Rectal smooth muscle tissue (tissue), 1 donor: ENCODE results near the gene IL4R.
A peak's percentile ranks its signal among the peaks of the same experiment; 100 is the strongest.
"Not testable (repeated sequence)": the region's sequence is repeated elsewhere in the genome, so short reads cannot be mapped to it uniquely, and the experiment has no call there.

Source experiments
- H3K27ac ChIP-seq: one replicate; pipeline ENCODE4 v1.7.0; 2013; ENCODE audit warnings: low read depth, low read length, inconsistent platforms
- H3K27me3 ChIP-seq: one replicate; pipeline ENCODE4 v1.7.0; 2013; ENCODE audit warnings: low read length; ENCODE audit not compliant: control insufficient read depth, insufficient read depth
- H3K36me3 ChIP-seq: one replicate; pipeline ENCODE4 v1.7.0; 2013; ENCODE audit warnings: low read length; ENCODE audit not compliant: control insufficient read depth, insufficient read depth
- H3K4me1 ChIP-seq: one replicate; pipeline ENCODE4 v1.7.0; 2013; ENCODE audit warnings: low read length; ENCODE audit not compliant: control insufficient read depth, insufficient read depth
- H3K4me3 ChIP-seq: one replicate; pipeline ENCODE4 v1.7.0; 2013; ENCODE audit warnings: low read length
- H3K9ac ChIP-seq: one replicate; pipeline ENCODE4 v1.7.0; 2013; ENCODE audit warnings: low read length

IL4R gene

GRCh38 chr16:27329376-27330079 lies 15.8 kb downstream of the IL4R start:
- not testable (repeated sequence) for H3K9ac ChIP-seq, H3K27me3 ChIP-seq, H3K4me3 ChIP-seq
- peak overlapping the region; percentile 99 for H3K27ac ChIP-seq
- peaks cover 12% of the 10 kb centered on the region for H3K36me3 ChIP-seq
- peaks cover 37% of the 10 kb centered on the region for H3K4me1 ChIP-seq

- peaks cover 36% of the 10 kb centered on the region for H3K4me1 ChIP-seq
Measured at GRCh38 chr16:27330542-27330941, 16.8 kb downstream of the IL4R start.

GRCh38 chr16:27332105-27332504 lies 18.3 kb downstream of the IL4R start:
- peak overlapping the region; percentile 99 for H3K27ac ChIP-seq
- H3K36me3 ChIP-seq = peaks cover 13% of the 10 kb centered on the region

More at GRCh38 chr16:27330542-27330941, 16.8 kb downstream of the IL4R start:
- Histone ChIP-seq H3K9ac (no peak overlapping the region), H3K4me3 (peak overlapping the region; percentile 21), H3K27ac (peak overlapping the region; percentile 99), H3K27me3 (no peaks in the 10 kb centered on the region), H3K36me3 (peaks cover 13% of the 10 kb centered on the region)

GRCh38 chr16:27333104-27333503 lies 19.3 kb downstream of the IL4R start:
- Histone ChIP-seq H3K36me3 (peaks cover 13% of the 10 kb centered on the region), H3K4me1 (peaks cover 31% of the 10 kb centered on the region), H3K27me3 (no peaks in the 10 kb centered on the region), H3K27ac (peak overlapping the region; percentile 99), H3K4me3 (peak overlapping the region; percentile 71), H3K9ac (peak overlapping the region; percentile 64)

More at GRCh38 chr16:27332105-27332504, 18.3 kb downstream of the IL4R start:
- peaks cover 37% of the 10 kb centered on the region for H3K4me1 ChIP-seq
- no peak overlapping the region for H3K9ac ChIP-seq
- H3K27me3 ChIP-seq = no peaks in the 10 kb centered on the region
- no peak overlapping the region for H3K4me3 ChIP-seq

DNA sequence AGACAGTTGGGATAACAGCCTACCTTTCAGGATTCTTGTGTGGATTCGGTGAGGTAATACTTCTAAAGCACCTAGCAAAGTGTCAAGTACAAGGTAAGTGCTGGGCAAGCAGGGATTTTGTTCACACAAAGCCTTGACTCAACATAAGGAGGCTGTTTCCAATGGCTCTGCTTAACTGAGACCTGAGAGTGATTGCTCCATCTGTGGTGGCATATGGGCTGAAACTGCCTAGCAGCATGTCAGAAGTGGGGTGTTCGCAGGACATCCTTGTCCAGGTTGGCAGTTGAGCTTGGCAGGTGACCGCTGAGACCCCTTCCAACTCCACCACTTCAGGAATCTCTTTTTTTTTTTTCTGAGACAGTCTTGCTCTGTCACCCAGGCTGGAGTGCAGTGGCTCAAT lies 19.8 kb downstream of the IL4R start:
- Histone ChIP-seq H3K36me3 (peaks cover 13% of the 10 kb centered on the region), H3K4me3 (peak overlapping the region; percentile 71), H3K27ac (peak overlapping the region; percentile 99), H3K9ac (peak overlapping the region; percentile 64), H3K27me3 (no peaks in the 10 kb centered on the region), H3K4me1 (peaks cover 31% of the 10 kb centered on the region)

GRCh38 chr16:27334192-27334764 lies 20.5 kb downstream of the IL4R start:
- H3K4me3 ChIP-seq = peak overlapping the region; percentile 38
- peaks cover 14% of the 10 kb centered on the region for H3K36me3 ChIP-seq
- H3K27me3 ChIP-seq = no peaks in the 10 kb centered on the region
- H3K4me1 ChIP-seq = peaks cover 31% of the 10 kb centered on the region
- H3K27ac ChIP-seq = peak overlapping the region; percentile 99
- H3K9ac ChIP-seq = no peak overlapping the region

DNA sequence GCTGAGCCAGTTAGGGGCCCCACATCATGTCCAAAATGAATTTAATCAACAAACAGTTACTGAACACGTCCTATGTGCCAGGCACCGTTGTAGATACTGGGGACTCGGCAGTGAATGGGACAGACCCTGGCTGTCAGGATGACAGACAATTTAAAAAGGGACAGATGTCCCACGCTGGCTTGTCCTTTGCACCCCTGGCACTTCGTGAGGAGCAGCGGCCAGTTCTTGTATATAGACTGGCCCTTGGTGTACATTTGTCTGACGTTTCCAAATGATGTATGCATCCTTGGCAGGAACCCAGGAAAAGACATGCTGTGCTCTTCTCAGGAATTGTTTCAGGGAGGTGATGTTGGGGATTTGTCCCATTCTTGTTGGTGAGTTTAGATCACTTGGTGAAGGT lies 21.1 kb downstream of the IL4R start:
- Histone ChIP-seq H3K9ac (no peak overlapping the region), H3K27ac (peak overlapping the region; percentile 99), H3K36me3 (peaks cover 17% of the 10 kb centered on the region), H3K27me3 (no peaks in the 10 kb centered on the region), H3K4me3 (peak overlapping the region; percentile 38), H3K4me1 (peaks cover 26% of the 10 kb centered on the region)

DNA sequence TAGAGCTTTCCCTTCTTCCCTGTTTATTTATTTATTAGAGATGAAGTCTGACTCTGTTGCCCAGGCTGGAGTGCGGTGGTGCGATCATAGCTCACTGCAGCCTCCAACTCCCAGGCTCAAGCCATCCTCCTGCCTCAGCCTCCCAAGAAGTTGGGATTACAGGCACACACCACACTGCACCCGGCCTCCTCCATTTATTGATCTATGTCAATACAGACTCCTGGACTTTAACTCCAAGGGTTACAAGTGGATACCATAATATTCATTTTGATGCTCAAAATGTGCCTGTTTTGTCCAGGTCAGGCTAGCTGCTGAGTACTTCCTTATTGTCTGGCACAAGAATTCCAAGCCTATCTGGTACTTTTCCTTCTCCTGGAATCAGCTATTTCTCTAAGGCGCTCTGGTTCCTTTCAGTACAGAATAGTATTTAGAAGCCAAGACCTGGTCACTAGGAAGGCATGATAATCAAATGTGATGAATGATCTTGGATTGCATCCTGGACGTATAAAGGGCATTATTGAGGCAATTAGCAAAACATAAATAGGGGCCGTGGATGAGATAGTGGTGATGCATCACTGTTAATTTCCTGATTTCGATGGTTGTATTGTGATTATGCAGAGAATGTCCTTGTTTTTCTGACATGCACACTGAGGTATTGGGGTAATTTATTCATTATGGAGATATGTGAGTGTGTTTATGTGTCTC lies 21.7 kb downstream of the IL4R start:
- Histone ChIP-seq H3K27me3 (no peaks in the 10 kb centered on the region), H3K4me1 (peaks cover 22% of the 10 kb centered on the region), H3K36me3 (peaks cover 20% of the 10 kb centered on the region), H3K4me3 (peak overlapping the region; percentile 49), H3K9ac (no peak overlapping the region), H3K27ac (peak overlapping the region; percentile 82)

- no peak overlapping the region for H3K27ac ChIP-seq
- H3K27me3 ChIP-seq = no peaks in the 10 kb centered on the region
- H3K36me3 ChIP-seq = peaks cover 29% of the 10 kb centered on the region
- no peak overlapping the region for H3K9ac ChIP-seq
- H3K4me3 ChIP-seq = no peak overlapping the region
- H3K4me1 ChIP-seq = peaks cover 14% of the 10 kb centered on the region
Measured at GRCh38 chr16:27337024-27337423, 23.2 kb downstream of the IL4R start.

DNA sequence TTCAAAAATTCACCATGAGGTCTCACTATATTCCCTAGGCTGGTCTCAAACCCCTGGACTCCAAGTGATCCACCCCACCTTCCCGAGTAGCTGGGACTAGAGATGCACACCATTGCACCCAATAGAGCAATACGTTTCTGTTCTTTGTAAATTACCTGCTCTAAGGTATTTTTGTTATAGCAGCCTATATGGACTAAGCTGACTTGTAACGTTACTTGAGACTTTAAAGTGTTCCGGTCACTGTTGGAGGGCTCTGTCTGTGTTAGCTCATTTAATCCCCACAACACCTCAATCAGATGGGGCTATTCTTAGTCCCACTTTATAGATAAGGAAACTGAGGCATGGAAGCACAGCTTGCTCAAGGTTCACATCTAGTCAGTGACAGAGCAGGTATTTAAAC lies 25.4 kb downstream of the IL4R start:
- Histone ChIP-seq H3K36me3 (peaks cover 33% of the 10 kb centered on the region), H3K4me1 (peaks cover 10% of the 10 kb centered on the region), H3K27ac (no peak overlapping the region), H3K27me3 (no peaks in the 10 kb centered on the region), H3K9ac (no peak overlapping the region), H3K4me3 (no peak overlapping the region)

DNA sequence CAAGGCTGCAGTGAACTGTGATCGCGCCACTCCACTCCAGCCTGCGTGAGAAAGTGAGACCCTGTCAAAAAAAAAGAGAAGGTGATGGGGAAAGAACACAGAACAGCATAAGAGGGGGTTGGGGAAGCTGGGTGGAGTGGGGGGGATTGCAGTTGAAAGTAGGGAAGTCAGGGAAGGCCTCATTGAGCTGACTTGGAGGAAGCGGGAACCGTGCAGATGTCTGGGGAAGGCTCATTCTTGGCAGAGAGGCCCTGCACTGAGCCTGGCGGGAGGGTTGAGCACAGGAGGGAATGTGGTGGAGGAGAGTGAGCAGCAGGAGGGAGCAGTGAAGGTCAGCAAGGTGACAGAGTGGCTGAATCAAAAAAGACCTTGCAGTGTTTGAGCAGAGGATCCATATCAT lies 26.9 kb downstream of the IL4R start:
- no peak overlapping the region for H3K9ac ChIP-seq
- no peak overlapping the region for H3K27ac ChIP-seq
- peaks cover 31% of the 10 kb centered on the region for H3K36me3 ChIP-seq
- peaks cover 5% of the 10 kb centered on the region for H3K4me1 ChIP-seq
- no peak overlapping the region for H3K4me3 ChIP-seq
- H3K27me3 ChIP-seq = no peaks in the 10 kb centered on the region

GRCh38 chr16:27341549-27341948 lies 27.8 kb downstream of the IL4R start:
- Histone ChIP-seq H3K4me1 (no peaks in the 10 kb centered on the region), H3K4me3 (no peak overlapping the region), H3K27ac (no peak overlapping the region), H3K9ac (no peak overlapping the region), H3K36me3 (peaks cover 34% of the 10 kb centered on the region), H3K27me3 (no peaks in the 10 kb centered on the region)
